Upper lobe of right lung (tissue), 1 donor: ENCODE measurements around the gene SUMO2. TPM values are rescaled to one million over a fixed set of nuclear protein-coding genes. Genes with fewer than 3 reads are reported as not detected.

Experiments used
- ATAC-seq: fragments of 200-7000 bp; cut with Tn5 transposase; one replicate; pipeline ENCODE4 v1.9.1; 2020; ENCODE audit warnings: mild to moderate bottlenecking, moderate library complexity
- DNase-seq: peaks from one replicate; pipeline ENCODE4 v3.0.0-alpha.2; 2020
- H3K27ac ChIP-seq: fragments of 200-600 bp; one replicate; pipeline ENCODE4 v1.8.0; 2022
- H3K27me3 ChIP-seq: fragments of 200-600 bp; one replicate; pipeline ENCODE4 v1.8.0; 2022; ENCODE audit warnings: mild to moderate bottlenecking
- H3K36me3 ChIP-seq: fragments of 200-600 bp; one replicate; pipeline ENCODE4 v1.8.0; 2022
- H3K4me1 ChIP-seq: fragments of 200-600 bp; one replicate; pipeline ENCODE4 v1.8.0; 2022
- H3K4me3 ChIP-seq: fragments of 200-600 bp; one replicate; pipeline ENCODE4 v1.8.0; 2022; ENCODE audit warnings: mild to moderate bottlenecking
- H3K9me3 ChIP-seq: fragments of 200-600 bp; one replicate; pipeline ENCODE4 v1.8.0; 2022
- CTCF ChIP-seq: fragments of 200-600 bp; IDR thresholded peaks from one replicate; pipeline ENCODE4 v1.8.0; 2022; ENCODE audit warnings: antibody characterized with exemption
- intact Hi-C: fragments of 100-400 bp; cut with DNase I; formaldehyde crosslinking; loops from one replicate; pipeline ENCODE4 v1.11.0; 2022
- total RNA-seq: library from RNA; stranded (reverse); fragmentation: NEBNext Ultra II Directional; extraction: Animal tissue kit (Norgen Biotek cat#: 25700); gene quantifications from one replicate; pipeline ENCODE4 v1.2.1, GENCODE V29; 2021
- donor health status: DM: no; HTN: yes; CAD: no; lungs with severe emphysema.

Gene SUMO2
- total RNA-seq, 1 donor from 2014 or later: 316 TPM

GRCh38 chr17:75191584-75191983 lies 8.8 kb upstream of the SUMO2 start:
- no peak for TF ChIP-seq CTCF
- Histone ChIP-seq H3K9me3 (no peaks in the 10 kb centered on the region), H3K36me3 (no peaks in the 10 kb centered on the region), H3K27ac (no peak overlapping the region), H3K4me1 (no peaks in the 10 kb centered on the region), H3K27me3 (no peaks in the 10 kb centered on the region), H3K4me3 (no peak overlapping the region)
- ATAC-seq (no peak), DNase-seq (no peak)
- intact Hi-C loops: no loop called here

GRCh38 chr17:75188614-75189013 lies 5.9 kb upstream of the SUMO2 start:
- no peak overlapping the region for H3K4me3 ChIP-seq
- DNase-seq (no peak), ATAC-seq (no peak)
- H3K27me3 ChIP-seq: no peaks in the 10 kb centered on the region
- no peaks in the 10 kb centered on the region for H3K36me3 ChIP-seq
- peaks cover 2% of the 10 kb centered on the region for H3K4me1 ChIP-seq
- H3K27ac ChIP-seq: no peak overlapping the region
- intact Hi-C loops: no loop called here
- no peak for TF ChIP-seq CTCF
- no peaks in the 10 kb centered on the region for H3K9me3 ChIP-seq

GRCh38 chr17:75183999-75184884 lies 1.5 kb upstream of the SUMO2 start:
- no peak for DNase-seq
- Histone ChIP-seq H3K9me3 (no peaks in the 10 kb centered on the region), H3K36me3 (peaks cover 9% of the 10 kb centered on the region), H3K27ac (peak overlapping the region; percentile 97), H3K4me1 (peaks cover 24% of the 10 kb centered on the region), H3K4me3 (no peak overlapping the region), H3K27me3 (no peaks in the 10 kb centered on the region)
- TF ChIP-seq CTCF: no peak
- no peak for ATAC-seq
- intact Hi-C loops: no loop called here

GRCh38 chr17:75182319-75182568 lies 515 bp downstream of the SUMO2 start:
- DNase-seq (no peak), ATAC-seq (no peak)
- intact Hi-C loops: no loop called here
- Histone ChIP-seq H3K9me3 (no peaks in the 10 kb centered on the region), H3K27ac (peak overlapping the region; percentile 97), H3K4me3 (peak overlapping the region; percentile 98), H3K27me3 (no peaks in the 10 kb centered on the region), H3K4me1 (peaks cover 24% of the 10 kb centered on the region), H3K36me3 (peaks cover 21% of the 10 kb centered on the region)
- TF ChIP-seq CTCF: peak; percentile 44

GRCh38 chr17:75181608-75182318 lies 996 bp downstream of the SUMO2 start:
- Histone ChIP-seq H3K9me3 (no peaks in the 10 kb centered on the region), H3K27ac (peak overlapping the region; percentile 97), H3K4me3 (peak overlapping the region; percentile 98), H3K36me3 (peaks cover 26% of the 10 kb centered on the region), H3K27me3 (no peaks in the 10 kb centered on the region), H3K4me1 (peaks cover 24% of the 10 kb centered on the region)
- intact Hi-C loops: no loop called here
- TF ChIP-seq CTCF: no peak
- no peak for ATAC-seq
- peak; percentile 64 for DNase-seq
